Heart left ventricle (tissue), 13 donors: ENCODE measurements around the gene VAPA.

Source experiments
- POLR2A ChIP-seq, 2 donors: fragments of 450-650 bp; IDR thresholded peaks; one replicate each; pipeline ENCODE4 v1.6.1; 2017; ENCODE audit warnings: antibody characterized with exemption in 2 of 2, mild to moderate bottlenecking in 2 of 2, moderate library complexity in 2 of 2
- TF ChIP-seq, protein P1 (sequence below), 12 donors: fragments of 200-600 bp; sonication (generic) in 4 of 12; IDR thresholded peaks; one replicate each; pipeline versions ENCODE4 v1.5.0 to v1.8.0; 2018 to 2022; ENCODE audit warnings: antibody characterized with exemption in 12 of 12, mild to moderate bottlenecking in 5 of 12
- donor health status: ischemic (EF 13 %, LVEDD 7.1; RV severe dilation, severe dysfunction).
- donor health status: DM: no; HTN: yes; CAD: no.
- donor health status: DM: no; HTN: no; CAD: no.
- donor health status: ischemic (EF 25% LVEDD 6.9; RV normal size, moderate dysfunction).
- donor health status: ischemic (EF 25% LVEDD 5.7; RV mildly dilated, moderate dysfunction).
- donor health status: ischemic (EF 35%, LVEDD 5.7; RV mildly dilated, moderate dysfunction).
- donor health status: nonischemic (EF 11% LVEDD 7.7; RV severe dilation, severe dysfunction).
- donor health status: DM: yes; HTN: yes; CAD: no.
- donor health status: PGD.
- donor health status: ischemic (EF 29% LVEDD 5.4; RV normal size, mild dysfunction).
- donor health status: nonischemic (EF 23%, LVEDD 6.1; RV moderate dilation, normal function).

DNA sequence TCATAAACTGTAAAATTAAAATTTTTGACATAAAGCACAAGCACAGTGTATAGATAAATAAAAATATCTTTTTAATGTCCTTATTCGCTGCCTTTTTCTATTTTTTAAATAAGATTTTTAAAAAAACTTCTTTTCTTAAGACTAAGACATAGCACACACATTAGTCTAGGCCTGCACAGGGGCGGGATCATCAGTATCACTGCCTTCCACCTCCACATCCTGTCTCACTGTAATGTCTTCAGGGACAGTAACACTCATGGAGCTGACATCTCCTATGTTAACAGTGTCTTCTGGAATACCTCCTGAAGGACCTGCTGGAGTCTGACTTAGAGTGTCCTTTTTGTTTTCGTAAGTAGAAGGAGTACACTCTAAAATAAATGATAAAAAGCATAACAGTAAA, 33.0 kb downstream of the VAPA start:
- no peak for TF ChIP-seq POLR2A (IDR thresholded peaks at IDR 0.05)
- TF ChIP-seq, protein P1, sequence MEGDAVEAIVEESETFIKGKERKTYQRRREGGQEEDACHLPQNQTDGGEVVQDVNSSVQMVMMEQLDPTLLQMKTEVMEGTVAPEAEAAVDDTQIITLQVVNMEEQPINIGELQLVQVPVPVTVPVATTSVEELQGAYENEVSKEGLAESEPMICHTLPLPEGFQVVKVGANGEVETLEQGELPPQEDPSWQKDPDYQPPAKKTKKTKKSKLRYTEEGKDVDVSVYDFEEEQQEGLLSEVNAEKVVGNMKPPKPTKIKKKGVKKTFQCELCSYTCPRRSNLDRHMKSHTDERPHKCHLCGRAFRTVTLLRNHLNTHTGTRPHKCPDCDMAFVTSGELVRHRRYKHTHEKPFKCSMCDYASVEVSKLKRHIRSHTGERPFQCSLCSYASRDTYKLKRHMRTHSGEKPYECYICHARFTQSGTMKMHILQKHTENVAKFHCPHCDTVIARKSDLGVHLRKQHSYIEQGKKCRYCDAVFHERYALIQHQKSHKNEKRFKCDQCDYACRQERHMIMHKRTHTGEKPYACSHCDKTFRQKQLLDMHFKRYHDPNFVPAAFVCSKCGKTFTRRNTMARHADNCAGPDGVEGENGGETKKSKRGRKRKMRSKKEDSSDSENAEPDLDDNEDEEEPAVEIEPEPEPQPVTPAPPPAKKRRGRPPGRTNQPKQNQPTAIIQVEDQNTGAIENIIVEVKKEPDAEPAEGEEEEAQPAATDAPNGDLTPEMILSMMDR (IDR thresholded peaks at IDR 0.05), result no peak
